ENCODE data around the gene NMT1.
A peak's percentile ranks its signal among the peaks of the same experiment; 100 is the strongest.
"Not testable (repeated sequence)": the region's sequence is repeated elsewhere in the genome, so short reads cannot be mapped to it uniquely, and the experiment has no call there.

Gene NMT1

DNA sequence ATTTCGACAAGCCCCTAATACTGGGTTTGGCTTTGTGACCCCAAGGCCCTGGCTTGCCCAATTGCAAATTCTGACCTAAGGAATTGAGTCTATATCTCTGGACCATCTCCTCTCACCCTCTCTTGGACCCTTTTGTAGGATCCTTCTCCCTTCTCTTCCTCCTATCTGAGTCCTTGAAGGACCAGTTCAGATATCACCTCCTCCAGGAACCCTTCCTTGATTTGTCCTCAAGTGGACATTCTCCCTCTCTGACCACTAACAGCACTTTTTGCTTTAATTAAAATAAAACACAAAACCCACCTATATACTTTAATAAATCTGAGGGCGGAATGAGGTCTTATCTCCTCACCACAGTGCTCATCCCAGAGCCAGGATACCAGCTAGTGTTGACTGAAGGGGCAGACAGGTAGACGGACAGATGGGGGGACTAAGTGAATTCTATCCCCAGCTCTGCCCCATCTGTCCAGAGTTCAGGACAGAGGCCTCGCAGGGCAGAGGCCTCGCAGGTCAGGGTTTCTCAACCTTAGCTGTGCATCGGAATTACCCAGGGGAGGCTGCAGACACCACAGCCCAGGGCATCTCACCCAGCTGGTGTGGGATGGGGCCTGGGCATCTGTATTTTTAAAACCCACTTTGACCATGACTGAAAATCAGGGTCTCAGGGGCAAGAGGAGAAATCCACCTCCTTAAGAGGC is 62.1 kb downstream of the NMT1 start:
- DNase-seq: no peak

DNA sequence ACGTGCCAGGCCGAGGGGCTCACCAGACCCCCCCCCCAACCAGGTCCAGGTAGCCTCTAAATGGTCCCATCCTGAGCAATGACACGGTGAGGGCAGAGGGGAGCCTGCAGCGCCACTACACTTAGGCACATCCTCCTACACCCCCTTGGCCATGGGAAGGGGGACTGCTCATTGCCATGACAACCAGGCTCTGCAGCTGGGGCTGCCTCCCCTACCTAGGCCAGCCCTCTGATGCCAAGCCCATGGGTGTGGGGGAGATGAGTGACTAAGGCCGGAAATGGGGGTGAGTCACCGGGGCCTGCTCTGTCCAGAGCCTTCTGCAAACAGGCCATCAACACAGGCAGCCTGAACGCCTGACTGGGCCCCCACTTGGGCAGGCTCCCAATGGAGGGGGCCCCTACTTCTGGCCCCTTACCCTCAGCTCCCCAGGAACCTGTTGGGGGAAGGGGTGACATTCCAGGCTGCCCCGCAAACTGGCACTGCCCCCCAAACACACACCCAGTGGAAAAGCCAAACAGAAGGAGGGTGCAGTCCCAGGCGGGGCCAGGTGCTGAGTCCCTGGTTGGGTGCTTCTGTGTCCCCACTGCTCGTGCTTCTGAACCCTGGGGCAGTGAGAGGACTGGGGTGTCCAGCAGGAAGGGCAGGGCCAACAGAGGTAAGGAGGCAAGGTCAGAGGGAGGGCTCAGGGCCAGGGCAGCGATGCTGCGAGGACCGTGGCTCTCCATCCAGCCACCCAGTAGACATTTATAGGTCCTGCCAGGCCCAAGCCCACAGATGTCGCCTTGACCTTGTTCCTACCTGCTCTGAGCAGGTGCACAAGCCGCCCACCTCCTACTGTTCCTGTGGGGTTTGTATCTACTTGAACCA is 63.0 kb downstream of the NMT1 start:
- peak; percentile 64 for DNase-seq

DNA sequence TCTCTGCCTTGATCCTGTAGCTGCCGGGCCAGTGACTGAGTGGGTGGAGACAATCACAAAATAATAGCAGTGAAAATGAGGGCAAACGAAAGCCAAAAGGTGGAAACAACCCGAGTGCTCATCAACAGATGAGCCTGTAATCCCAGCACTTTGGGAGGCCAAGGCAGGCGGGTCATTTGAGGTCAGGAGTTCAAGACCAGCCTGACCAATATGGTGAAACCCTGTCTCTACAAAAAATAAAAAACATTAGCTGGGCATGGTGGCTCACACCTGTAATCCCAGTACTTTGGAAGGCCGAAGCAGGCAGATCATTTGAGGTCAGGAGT is 63.6 kb downstream of the NMT1 start:
- DNase-seq: not testable (repeated sequence)

DNA sequence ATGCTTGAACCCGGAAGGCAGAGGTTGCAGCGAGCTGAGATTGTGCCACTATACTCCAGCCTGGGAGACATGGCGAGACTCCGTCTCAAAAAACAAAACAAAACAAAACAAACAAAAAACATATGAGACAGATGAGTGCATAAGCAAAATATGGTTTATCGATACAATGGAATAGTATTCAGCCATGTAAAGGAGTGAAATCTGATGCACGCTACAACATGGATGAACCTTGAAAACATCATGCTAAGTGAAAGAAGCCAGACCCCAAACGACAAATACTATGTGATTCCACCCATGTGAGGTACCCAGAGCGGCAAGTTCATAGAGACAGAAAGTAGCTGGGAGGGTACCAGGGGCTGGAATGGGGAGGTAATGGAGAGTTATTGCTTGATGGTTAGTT is 64.4 kb downstream of the NMT1 start:
- no peak for DNase-seq

DNA sequence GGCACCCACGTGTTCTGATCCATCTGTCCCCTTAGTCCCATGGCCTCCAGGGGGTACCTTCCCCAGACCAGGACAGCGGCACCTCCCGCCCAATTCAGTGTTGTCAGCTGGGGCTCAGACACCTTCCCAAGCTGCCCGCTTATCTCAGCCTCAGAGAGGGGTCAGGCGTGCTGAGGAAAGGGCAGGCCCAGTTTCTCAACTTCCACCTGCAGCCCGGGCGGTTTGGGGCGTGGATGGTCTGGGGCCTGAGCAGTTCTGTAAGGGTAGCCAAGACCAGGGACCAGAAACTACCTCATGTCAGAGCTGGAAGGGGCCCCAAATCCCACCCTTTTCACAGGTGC is 66.1 kb downstream of the NMT1 start:
- DNase-seq: no peak

DNA sequence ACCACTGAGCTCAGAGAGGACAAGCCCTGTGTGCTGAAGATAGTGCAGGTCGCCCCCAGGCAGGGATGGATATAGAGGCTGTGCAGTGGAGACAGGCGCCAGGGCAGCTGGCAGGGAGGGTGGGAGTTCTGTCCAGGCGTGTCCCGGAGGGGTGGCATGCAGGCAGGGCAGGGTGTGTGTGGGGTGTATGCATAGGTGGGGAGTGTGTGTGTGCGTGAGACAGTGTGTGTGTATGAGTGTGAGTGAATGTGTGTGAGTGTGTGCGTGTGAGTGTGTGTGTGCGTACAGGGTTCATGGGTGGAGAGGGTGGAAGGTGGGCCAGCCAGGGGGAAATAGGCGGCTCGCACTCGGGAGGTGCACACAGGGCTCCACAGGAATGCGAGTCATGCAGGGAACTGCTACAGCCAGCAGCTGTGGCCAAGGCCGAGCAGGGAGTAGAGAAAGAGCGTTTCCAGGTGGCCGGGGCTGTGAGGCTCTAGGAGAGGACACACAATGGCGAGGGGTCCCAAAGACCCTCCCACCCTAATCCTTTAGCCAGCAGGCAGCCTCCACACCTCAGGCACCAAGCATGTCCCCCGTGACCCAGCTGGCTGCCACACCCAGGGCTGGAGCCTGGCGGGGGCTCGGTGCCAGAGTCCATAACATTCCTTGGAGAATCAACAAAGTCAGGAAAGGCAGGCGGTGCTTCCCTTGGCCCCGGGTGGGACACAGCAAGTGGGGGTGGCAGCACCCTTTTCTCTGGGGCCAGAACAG is 66.6 kb downstream of the NMT1 start:
- DNase-seq: no peak

DNA sequence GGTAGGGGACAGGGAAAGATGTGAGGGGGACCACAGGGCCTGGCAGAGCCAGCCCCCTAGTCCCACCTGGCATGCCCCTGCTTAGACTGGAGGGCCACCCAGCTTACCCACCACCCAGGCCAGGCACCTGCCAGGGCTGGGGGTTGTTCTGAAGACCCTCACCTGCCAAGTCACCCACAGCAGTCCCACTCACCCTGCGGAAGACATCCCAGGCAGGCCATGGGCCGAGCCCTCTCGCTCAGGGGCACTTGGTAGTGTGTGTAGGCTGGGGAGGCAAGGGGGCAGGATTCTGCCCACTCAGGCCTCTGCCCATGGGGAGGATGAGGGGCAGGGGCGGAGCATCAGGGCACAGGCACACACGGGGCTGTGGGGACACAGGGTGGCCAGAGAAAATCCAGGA is 67.2 kb downstream of the NMT1 start:
- DNase-seq: no peak

DNA sequence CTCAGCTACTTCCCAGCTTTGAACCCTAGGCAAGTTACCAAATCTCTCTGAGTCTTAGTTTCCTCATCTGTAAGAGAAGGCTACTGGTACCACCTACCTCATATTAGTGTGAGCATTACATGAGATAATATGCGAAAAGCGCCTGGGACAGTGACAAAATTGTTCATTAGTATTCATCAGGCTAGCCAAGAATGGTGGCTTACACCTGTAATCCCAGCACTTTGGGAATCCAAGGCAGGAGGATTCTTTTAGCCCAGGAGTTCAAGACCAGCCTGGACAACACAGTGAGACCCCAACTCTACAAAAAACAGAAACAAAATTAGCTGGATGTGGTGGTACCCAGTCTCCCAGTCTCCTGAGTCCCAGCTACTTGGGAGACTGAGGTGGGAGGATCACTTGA is 67.9 kb downstream of the NMT1 start:
- no peak for DNase-seq

DNA sequence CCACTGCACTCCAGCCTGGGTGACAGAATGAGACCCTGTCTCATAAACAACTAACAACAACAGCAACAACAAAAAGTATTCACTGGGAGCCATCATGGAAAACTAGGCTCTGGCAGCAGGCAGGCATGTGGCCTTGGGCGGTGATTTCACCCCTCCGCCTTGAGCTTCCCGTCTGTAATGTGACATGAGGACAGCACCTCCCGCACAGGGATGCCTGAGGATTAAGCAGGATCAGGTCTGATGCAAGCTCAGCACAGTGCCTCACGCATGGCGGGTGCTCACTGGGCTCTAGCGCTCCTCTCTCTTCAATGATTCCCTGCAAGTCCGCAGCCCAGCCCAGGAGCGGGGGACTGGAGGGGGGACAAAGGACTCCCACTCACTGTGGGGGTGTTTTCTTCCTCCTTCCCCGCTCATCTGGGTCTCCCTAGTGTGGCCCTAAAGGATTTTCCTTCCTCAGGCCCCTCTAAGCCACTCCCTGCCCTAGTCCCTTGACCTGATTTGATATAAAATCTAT is 68.4 kb downstream of the NMT1 start:
- DNase-seq: no peak

DNA sequence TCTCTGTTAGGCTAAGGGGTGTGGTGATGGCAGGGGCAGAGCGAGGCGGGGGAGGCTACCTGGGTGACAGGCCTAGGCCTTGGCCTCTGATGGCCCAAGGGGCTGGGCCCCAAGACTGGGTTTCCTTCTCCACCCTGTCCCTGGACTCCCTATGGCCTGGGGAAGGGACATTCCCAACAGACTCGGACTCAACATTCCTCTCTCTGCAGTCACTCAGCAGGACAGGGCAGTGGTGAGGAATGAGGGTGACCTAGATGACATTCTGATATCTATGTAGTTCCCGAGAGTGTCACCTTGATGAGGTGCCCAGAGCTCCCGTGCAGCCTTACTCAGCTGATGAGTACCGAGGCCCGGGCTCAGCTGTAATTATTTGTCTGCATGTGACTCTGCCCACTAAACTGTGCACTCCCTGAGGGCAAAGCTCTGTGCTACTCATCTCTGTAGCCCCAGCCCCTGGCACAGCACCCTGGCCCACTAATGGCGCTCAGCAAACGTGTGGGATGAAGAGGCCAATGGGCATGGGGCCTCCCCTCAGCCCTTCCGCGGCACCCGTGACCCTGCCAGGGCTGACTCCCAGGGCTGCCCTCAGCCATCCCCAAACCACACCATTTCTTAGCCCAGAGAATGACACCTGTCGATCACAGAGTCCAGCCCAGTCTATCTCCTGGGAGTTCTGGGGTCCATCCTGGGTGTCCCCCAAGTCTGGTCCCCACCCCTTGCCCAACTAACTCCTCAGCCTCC is 69.0 kb downstream of the NMT1 start:
- no peak for DNase-seq

DNA sequence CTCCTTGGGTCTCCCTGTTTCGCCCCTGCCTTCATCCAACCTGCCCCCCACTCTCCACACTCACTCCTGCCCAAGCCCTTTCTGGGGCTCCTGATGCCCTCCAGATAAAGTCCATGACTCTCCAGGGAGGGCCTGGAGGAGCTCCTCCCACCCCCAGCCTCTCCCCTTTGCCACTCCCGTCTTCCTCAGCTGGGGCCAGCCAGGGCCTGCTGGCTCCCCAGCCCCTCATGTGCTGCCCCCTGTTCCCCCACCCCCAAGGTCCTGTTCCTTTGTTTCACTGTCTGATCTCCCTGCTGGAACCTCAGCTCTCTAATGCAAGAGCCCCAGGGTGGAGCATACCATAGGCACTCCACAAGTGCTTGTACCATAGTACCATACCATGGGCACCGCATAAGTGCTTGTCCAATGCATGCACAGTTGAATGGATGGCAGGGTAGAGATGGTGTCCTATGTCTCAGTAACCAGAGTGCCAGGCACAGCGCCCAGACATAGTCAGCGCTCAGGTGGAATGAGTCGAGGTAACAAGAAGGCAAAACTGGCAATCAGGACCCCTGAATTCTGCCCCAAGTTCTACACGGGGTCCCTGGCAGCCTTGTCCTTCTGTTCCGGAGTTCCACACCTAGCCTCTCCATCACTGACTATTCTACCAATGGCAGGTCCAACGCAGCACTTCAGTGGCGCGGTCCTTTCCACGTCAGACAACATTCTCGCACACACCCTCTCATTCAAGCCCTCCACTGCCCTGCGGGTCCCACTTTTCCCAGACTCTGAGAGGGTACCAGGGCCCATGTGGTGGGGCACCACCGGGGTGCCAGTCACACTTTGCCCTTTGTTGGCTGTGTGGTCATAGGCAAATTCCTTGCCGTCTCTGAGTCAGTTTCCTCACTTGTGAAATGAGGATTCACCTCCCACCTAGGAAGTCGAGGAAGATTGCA is 69.8 kb downstream of the NMT1 start:
- no peak for DNase-seq

DNA sequence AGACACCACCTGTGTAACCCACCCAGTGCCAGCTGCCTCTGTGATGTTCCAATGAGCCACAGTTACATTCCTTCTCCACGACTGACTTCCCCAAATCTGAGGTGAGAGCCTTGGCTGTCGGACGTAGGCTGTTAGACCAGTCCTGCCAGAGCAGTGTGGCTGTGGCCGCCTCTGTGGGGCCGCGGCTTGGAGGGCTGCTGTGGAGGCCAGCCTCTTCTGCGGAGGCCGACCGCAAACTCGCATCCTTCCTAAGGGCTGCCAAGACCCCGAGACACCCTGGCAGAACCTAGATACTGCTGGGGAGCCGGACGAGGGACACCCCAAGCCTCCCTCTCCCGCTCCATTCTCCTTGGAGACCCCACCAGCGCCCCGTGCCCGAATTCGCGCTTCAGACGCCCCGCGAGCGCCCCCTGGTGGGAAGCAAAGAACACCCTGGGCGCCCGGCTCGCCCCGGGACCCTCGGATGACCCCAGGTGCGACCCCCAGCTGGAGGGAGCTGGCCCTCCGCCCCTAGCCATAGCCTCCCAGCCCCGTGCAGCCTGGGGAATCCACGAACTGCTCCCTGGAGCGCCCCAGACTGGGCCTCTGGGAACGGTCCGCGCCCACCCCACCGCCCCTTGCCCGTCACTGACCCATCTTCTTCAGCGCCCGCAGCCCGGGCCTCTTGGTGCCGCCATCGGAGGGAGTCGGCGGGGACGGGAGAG is 70.7 kb downstream of the NMT1 start:
- no peak for DNase-seq

DNA sequence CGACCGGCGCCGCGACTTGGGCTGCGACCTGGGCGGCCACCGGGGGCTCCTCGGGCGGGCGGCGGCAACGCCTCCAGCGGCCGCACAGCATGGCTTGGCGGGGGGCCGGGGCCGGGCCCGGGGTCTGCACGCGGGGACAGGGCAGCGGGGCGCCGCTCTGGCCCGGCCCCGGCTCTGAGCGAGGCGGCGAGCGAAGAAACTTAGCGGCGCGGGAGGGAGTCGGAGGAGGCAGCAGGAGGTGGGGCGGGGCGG is 71.1 kb downstream of the NMT1 start, which contains the start of gene PLCD3:
TSS of gene PLCD3 (minus strand) at position 196 of the 252 bp plus-strand sequence. CDS start at position 91, 105 bp downstream.
- no peak for DNase-seq

DNA sequence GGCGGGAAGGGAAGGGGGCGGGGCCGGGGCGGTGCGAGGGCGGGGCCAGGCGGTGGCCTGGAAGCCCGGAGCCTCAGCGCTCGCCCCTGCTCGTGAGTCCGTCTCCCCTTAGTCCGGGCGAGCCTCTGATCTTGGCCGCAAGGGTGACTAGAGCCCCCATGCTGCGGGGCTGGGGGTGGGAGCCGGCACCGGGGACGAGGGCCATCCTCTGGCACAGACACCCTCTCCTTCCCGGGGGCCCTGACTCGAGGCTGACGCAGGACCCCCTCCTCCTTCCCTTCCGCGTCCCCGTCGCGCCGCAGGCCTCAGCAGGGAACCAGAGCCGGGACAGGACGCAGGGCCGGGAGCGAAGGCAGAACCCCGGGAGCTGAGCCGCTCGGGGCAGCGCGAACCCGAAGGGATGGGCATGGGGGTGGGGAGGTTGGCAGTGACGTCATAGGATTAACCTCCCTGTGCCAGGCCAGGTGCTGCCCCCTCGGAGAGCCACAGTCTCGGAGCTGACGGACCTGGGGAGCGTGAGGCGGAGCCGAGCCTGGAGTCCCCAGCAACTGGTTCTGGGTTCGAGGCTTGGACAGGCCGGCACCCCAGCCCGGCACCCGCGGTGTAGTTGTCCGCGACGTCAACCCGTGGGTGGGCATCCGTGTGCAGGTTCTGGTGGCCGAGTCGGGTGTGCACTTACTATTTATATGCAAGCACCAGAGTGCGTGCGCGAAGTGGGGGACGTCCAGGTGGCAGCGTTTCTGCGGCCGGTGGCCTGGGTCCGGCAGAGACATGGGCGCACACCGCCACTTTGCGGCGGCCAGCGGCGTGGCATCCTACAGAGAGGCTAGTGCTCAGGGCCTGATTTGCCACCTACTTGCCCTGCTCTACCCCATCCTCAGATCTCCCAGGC is 71.7 kb downstream of the NMT1 start:
- DNase-seq: peak; percentile 71

DNA sequence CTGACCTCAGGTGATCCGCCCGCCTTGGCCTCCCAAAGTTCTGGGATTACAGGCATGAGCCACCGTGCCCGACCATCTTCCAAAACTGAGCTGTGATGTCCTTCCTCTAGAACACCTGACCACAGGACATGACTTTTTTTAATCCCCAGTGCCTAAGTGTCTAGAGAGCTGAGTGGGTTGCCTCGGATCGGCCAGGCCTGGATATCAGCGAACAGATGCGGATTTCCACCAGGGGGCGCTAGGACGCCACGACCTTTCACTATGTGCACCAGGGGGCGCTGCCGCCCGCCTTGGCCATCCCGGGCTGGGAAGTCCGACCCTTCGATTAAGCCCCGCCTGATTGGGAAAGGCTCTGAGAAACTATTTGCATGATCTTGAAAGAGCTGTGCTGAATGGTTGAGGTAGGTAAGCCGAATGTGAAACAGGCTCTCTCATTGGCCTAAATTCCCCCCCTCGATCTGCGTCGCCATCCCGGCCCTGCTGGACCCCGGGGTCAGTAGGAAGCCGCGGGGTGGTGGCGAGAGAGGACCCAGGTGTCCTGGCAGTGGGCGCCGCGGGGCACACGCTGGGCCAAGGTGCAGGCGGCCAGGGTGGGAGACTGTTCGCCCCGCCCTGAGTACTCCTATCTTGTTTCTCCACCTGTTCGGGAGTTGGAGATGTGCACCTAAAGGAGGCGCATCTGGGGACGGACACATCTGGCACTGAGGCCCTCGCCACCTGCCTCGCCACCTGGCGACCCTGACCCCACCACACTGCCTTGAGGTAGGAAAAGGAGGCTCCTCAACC is 74.3 kb downstream of the NMT1 start, which contains the start of gene ACBD4:
TSS of gene ACBD4 (plus strand) at position 496 of the 786 bp plus-strand sequence. CDS start 458 bp downstream, outside the sequence.
- DNase-seq: peak; percentile 94

DNA sequence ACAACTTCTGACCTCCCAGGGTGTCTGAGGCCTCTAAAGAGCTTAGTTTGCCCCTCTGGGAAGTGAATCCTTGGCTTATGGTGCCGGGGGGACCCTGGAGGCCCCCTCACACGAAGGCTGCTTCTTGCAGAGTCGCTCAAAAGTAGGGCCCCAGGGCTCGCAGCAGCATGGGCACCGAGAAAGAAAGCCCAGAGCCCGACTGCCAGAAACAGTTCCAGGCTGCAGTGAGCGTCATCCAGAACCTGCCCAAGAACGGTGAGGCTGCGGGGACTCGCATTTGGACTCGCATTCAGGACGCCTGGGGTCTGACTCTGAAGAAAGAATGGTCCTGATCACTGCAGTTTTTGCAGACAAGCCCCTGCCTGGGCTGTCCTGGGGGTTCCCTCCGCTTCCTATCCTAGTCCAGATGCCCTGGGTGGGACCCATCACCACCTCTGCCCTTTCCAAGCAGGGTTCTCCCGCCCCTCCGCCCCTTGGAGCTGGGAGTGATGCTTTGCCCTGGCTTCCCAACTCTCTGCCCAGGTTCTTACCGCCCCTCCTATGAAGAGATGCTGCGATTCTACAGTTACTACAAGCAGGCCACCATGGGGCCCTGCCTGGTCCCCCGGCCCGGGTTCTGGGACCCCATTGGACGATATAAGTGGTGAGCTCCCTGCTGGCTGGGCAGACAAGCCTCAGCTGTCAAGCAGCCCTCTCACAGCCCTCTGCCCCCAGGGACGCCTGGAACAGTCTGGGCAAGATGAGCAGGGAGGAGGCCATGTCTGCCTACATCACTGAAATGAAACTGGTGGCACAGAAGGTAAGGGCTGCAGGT is 75.1 kb downstream of the NMT1 start:
- DNase-seq: no peak

DNA sequence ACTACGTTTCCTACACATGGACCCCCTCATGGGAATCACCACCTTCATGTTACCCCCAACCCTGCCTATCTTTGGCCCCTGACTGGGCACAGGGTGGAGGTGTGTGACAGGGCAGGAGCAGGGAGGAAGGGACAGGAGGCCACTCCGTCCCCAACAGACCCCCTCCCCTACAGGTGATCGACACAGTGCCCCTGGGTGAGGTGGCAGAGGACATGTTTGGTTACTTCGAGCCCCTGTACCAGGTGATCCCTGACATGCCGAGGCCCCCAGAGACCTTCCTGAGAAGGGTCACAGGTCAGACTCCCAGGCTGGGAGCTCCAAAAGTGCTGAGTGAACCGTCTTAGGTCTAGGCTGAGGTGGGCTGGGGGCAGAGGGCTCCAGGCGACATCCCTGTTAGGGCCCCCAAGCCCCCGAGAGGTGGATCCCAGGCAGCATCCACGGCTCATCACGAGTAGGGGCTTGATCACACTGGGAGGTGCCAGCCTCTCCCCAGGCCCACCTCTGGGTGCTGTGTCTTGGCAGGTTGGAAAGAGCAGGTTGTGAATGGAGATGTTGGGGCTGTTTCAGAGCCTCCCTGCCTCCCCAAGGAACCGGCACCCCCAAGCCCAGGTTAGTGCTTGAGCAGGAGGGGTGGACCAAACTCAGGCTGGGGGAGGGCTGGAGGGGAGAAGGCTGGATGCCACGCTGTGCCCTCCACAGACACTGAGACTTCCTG is 75.9 kb downstream of the NMT1 start:
- no peak for DNase-seq

Data from CD4-positive, alpha-beta T cell treated with Interferon gamma for 1 hour (primary cell).